HFF-Myc (cell line): ENCODE data around the gene HOXB9.

Experiments
- DNase-seq: peaks from one replicate; pipeline ENCODE4 v3.0.0-alpha.2; 2011; ENCODE audit warnings: low read depth; ENCODE audit errors: extremely low read depth
- H3K4me3 ChIP-seq: replicated peaks from 2 replicates; pipeline ENCODE4 v1.5.1; 2011; ENCODE audit warnings: low read depth, mild to moderate bottlenecking, control low read depth, low read length
- CTCF ChIP-seq: IDR thresholded peaks from 2 replicates; pipeline ENCODE4 v1.5.1; 2012; ENCODE audit warnings: mild to moderate bottlenecking, low read depth, low read length, control low read depth; ENCODE audit errors: missing control alignments

The HOXB9 gene

DNA sequence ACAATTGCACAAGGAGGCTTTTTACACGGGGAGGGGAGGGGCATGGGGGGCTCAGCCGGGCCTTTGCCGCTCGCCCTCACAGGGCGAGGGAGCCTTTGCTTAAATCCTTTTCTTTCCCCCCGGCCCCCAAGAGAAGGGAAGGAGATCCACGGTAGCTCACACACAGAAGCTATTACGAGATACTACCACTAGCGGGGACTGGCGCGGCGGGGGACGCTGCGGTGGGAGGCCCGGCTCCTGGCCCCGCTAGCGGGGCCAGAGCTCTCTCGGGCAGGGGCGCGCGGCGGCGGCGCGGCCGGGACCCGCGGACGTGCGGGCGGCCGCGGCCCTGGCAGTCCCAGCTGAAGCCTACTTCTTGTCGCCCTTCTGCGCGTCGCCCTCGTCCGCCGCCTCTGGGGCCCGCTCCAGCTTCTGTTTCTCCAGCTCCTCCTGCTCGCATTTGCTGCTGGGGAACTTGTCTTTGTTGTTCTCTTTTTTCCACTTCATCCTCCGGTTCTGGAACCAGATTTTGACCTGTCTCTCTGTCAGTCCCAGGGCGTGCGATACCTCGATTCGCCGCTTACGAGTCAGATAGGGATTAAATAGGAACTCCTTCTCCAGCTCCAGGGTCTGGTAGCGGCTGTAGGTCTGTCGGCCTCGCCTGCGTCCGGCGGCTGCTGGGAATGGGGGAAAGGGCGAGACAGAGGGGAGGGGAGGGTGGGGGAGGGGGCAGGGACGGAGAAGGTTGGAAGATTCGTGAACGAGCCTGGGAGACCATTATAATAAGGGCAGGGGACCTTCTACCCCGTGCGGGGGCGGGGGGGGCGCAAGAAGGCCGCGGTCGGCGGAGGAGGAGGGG, 13.1 kb downstream of the HOXB9 start:
- no peak for TF ChIP-seq CTCF
- no peak overlapping the region for H3K4me3 ChIP-seq

GRCh38 chr17:48612456-48612853, 13.7 kb downstream of the HOXB9 start:
- H3K4me3 ChIP-seq = no peak overlapping the region
- DNase-seq = no peak
- no peak for TF ChIP-seq CTCF

More for the DNA sequence above, 13.1 kb downstream of the HOXB9 start:
- no peak for DNase-seq

DNA sequence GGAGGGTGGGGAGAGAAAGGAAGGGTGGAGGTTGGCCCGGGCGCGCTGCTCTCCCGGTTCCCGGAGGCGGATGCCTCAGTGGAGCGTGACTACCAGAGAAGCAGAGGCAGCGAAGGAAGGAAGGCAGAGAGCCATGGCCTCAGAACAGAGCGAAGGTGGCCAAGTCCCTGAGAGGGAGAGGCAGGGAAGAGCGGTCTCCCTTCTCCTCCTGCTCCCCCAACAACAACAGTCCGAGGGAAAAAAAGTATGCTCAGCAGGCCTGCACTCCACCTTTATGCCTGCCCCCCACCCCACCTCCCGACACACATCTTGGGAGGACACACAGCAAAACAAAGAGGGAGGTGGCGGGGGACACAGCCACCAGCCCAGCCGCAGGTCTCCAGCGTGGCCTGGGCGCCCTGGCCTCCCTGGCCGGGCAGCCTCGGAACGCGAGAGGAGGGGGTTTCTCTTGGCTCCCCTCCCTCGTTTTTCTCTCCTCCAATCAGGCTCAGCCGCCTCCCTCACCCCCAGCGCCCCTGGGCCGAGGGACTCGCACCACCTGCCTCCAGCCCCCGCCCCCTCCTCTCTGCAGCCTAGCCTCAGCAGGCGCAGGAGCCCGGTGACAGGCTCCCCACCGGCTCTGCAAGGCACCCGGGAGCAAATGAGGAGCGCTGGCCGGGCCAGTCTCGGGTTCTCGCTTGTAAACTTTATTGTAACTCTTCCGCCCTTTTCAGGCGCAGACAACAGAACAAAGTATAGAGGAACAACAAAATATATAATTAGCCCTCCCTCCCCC, 14.3 kb downstream of the HOXB9 start:
- H3K4me3 ChIP-seq = no peak overlapping the region
- no peak for DNase-seq
- no peak for TF ChIP-seq CTCF

- no peak for DNase-seq
- H3K4me3 ChIP-seq = peak overlapping the region; percentile 30; the same call in 1 of the 2 replicates
- TF ChIP-seq CTCF = no peak
Measured at GRCh38 chr17:48611213-48611612, 14.9 kb downstream of the HOXB9 start.

GRCh38 chr17:48610282-48611211, 15.6 kb downstream of the HOXB9 start, which contains the start of gene HOXB7:
Gene HOXB7, minus strand, starts transcription at chr17:48611017. Its CDS starts 99 bp downstream, at chr17:48610918.
- peak within 1 kb of the TSS; percentile 30 for H3K4me3 ChIP-seq
- no peak for TF ChIP-seq CTCF
- no peak for DNase-seq

GRCh38 chr17:48609759-48610281, 16.3 kb downstream of the HOXB9 start:
- peak overlapping the region; percentile 30 for H3K4me3 ChIP-seq
- no peak for DNase-seq
- TF ChIP-seq CTCF = no peak
